K562 (cell line): Measurements from ENCODE around the gene CCDC28B. TPM values are rescaled to one million over a fixed set of nuclear protein-coding genes. Genes with fewer than 3 reads are reported as not detected.

Experiments used
- ATF7 ChIP-seq: fragments of 450-650 bp; IDR thresholded peaks from 2 replicates; pipeline ENCODE4 v1.7.1; 2014; ENCODE audit warnings: mild to moderate bottlenecking, moderate library complexity
- CBX3 ChIP-seq, 2 experiments: IDR thresholded peaks; 1 replicate in 1 of 2; 2 replicates in 1 of 2; pipeline ENCODE4 v1.6.1; 2012; ENCODE audit warnings: inconsistent platforms in 2 of 2, low read length in 2 of 2, borderline replicate concordance in 1 of 2, control low read depth in 1 of 2
- COPS2 ChIP-seq: fragments of 450-650 bp; conservative IDR thresholded peaks from 2 replicates; pipeline ENCODE4 v1.6.1; 2016; ENCODE audit warnings: mild to moderate bottlenecking, moderate library complexity
- CREBBP ChIP-seq: IDR thresholded peaks from one replicate; pipeline ENCODE4 v1.6.1; 2012; ENCODE audit warnings: low read depth, mild to moderate bottlenecking, control low read depth, inconsistent platforms, low read length
- HNRNPLL ChIP-seq: fragments of 200-400 bp; formaldehyde crosslinking; IDR thresholded peaks from 2 replicates; pipeline ENCODE4 v1.6.1; 2017; ENCODE audit warnings: low read length, low read depth, mild to moderate bottlenecking; ENCODE audit not compliant: poor library complexity, severe bottlenecking
- IRF2 ChIP-seq: sonication (generic); formaldehyde crosslinking; IDR thresholded peaks from 2 replicates; pipeline ENCODE4 v1.8.1; 2022; ENCODE audit warnings: mild to moderate bottlenecking, missing genetic modification reagents
- MAFF ChIP-seq: IDR thresholded peaks from 2 replicates; pipeline ENCODE4 v1.6.1; 2012; ENCODE audit warnings: low read length, improper control_type of control experiment
- MYC ChIP-seq, 2 experiments: fragments of 250-450 bp in 1 of 2; sonication (Bioruptor Pico) in 1 of 2; IDR thresholded peaks; 2 replicates each; pipeline versions ENCODE4 v1.5.1 to v1.6.1; 2012 to 2021; ENCODE audit warnings: low read depth in 2 of 2, borderline replicate concordance in 1 of 2, improper control_type of control experiment in 1 of 2, low read length in 1 of 2, mild to moderate bottlenecking in 1 of 2, moderate library complexity in 1 of 2
- U2AF1 ChIP-seq: fragments of 200-400 bp; formaldehyde crosslinking; optimal IDR thresholded peaks from 2 replicates; pipeline ENCODE3; 2017; ENCODE audit warnings: mild to moderate bottlenecking, low read depth, low read length, moderate library complexity
- polyA plus RNA-seq, 8 experiments: library from polyadenylated mRNA; depleted of rRNA in 4 of 8; stranded (reverse) in 5 of 8; unstranded in 3 of 8; fragments of >200 nt; fragmentation: Nextera tagmentation in 2 of 8; fragmentation: Illumina TruSeq in 1 of 8; extraction: Ambion mirVana in 2 of 8; extraction: Trizol in 1 of 8; gene quantifications; 2 replicates each; pipeline versions ENCODE4 v1.2.1 to v1.2.3, GENCODE V29; 2011 to 2014; ENCODE audit warnings: inconsistent platforms in 1 of 8, missing spikeins in 1 of 8
- total RNA-seq, 7 experiments: library from RNA; depleted of rRNA in 6 of 7; stranded (reverse); fragments of >200 nt in 6 of 7; fragmentation: Illumina TruSeq in 2 of 7; extraction: Trizol in 2 of 7; gene quantifications; 2 replicates each; pipeline versions ENCODE4 v1.2.1 to v1.2.3, GENCODE V29; 2011 to 2021; ENCODE audit warnings: low replicate concordance in 1 of 7
- TF ChIP-seq, protein P1 (sequence below): fragments of 250-450 bp; sonication (Bioruptor Pico); IDR thresholded peaks from 2 replicates; pipeline ENCODE4 v1.8.0; 2022; ENCODE audit warnings: moderate library complexity, mild to moderate bottlenecking, inconsistent platforms
- TF ChIP-seq, protein P2 (sequence below): sonication (generic); formaldehyde crosslinking; IDR thresholded peaks from 2 replicates; pipeline ENCODE4 v1.8.1; 2023; ENCODE audit warnings: mild to moderate bottlenecking, missing genetic modification reagents
- TF ChIP-seq, protein P3 (sequence below), 2 experiments: fragments of 450-650 bp; formaldehyde crosslinking in 1 of 2; IDR thresholded peaks; 2 replicates each; pipeline versions ENCODE4 v1.4.0 to v1.6.1; 2014 to 2020; ENCODE audit warnings: mild to moderate bottlenecking in 2 of 2, borderline replicate concordance in 1 of 2, low read depth in 1 of 2

Gene CCDC28B
- total and polyA plus RNA-seq, 9 of the 15 experiments (the other 6 are each of a cell fraction or from before 2014, with no cell fraction given): 5.7 to 54.5 (median 31.7) TPM

DNA sequence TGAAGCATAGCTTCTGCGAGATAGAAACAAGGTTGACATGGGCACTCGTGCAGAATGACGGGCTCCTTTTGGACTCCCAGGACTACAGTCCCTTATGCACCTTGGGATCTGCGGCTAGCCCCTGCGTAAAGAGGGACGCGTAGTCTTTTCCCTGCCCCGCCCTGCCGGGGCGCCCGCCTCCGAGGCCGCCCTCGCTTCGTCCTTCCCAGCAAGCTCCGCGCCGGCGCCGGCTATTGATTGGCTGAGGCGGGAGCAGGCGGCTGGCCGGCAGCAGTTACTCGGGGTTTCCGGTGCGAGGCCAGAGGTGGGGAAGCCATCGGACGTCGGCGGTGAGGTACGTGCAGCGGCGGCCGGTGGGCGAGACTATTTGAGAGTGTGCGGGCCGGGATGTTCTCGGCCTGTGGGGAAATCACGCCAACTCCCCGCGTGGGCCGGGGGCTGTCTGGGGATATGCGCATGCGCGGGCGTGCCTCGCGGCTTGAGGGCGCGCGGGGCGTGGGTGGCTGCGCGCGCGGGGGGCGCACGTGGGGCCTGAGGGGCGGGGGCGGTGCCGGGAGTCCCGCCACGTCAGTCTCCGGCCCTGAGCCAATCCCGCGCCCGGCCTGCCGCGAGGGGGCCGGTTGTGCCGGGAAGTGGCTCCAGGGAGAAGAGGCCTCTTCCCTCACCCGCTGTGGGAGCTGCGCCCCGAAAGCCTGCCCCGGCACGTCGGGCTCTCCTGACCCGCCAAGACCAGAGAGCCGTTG lies 20.8 kb upstream of the CCDC28B start, which contains the start of gene TXLNA (continued):
- TF ChIP-seq, protein P1, sequence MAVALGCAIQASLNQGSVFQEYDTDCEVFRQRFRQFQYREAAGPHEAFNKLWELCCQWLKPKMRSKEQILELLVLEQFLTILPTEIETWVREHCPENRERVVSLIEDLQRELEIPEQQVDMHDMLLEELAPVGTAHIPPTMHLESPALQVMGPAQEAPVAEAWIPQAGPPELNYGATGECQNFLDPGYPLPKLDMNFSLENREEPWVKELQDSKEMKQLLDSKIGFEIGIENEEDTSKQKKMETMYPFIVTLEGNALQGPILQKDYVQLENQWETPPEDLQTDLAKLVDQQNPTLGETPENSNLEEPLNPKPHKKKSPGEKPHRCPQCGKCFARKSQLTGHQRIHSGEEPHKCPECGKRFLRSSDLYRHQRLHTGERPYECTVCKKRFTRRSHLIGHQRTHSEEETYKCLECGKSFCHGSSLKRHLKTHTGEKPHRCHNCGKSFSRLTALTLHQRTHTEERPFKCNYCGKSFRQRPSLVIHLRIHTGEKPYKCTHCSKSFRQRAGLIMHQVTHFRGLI (CRISPR knock-in tag): 0 out of 2 replicates have a peak, but pooled peaks have one; percentile 2
- 0 out of 3 replicates have a peak, but pooled peaks of 1 of the 2 experiments have one; percentile 55 for TF ChIP-seq CBX3 (IDR thresholded peaks at IDR 0.05; ENCODE audit: borderline replicate concordance in 1 of 2, low read length in 2 of 2)
- TF ChIP-seq, protein P2, sequence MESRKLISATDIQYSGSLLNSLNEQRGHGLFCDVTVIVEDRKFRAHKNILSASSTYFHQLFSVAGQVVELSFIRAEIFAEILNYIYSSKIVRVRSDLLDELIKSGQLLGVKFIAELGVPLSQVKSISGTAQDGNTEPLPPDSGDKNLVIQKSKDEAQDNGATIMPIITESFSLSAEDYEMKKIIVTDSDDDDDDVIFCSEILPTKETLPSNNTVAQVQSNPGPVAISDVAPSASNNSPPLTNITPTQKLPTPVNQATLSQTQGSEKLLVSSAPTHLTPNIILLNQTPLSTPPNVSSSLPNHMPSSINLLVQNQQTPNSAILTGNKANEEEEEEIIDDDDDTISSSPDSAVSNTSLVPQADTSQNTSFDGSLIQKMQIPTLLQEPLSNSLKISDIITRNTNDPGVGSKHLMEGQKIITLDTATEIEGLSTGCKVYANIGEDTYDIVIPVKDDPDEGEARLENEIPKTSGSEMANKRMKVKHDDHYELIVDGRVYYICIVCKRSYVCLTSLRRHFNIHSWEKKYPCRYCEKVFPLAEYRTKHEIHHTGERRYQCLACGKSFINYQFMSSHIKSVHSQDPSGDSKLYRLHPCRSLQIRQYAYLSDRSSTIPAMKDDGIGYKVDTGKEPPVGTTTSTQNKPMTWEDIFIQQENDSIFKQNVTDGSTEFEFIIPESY (CRISPR knock-in tag): peak; percentile 68
- no peak for TF ChIP-seq CREBBP
- TF ChIP-seq IRF2 (CRISPR knock-in tag): no peak
- TF ChIP-seq, protein P3, sequence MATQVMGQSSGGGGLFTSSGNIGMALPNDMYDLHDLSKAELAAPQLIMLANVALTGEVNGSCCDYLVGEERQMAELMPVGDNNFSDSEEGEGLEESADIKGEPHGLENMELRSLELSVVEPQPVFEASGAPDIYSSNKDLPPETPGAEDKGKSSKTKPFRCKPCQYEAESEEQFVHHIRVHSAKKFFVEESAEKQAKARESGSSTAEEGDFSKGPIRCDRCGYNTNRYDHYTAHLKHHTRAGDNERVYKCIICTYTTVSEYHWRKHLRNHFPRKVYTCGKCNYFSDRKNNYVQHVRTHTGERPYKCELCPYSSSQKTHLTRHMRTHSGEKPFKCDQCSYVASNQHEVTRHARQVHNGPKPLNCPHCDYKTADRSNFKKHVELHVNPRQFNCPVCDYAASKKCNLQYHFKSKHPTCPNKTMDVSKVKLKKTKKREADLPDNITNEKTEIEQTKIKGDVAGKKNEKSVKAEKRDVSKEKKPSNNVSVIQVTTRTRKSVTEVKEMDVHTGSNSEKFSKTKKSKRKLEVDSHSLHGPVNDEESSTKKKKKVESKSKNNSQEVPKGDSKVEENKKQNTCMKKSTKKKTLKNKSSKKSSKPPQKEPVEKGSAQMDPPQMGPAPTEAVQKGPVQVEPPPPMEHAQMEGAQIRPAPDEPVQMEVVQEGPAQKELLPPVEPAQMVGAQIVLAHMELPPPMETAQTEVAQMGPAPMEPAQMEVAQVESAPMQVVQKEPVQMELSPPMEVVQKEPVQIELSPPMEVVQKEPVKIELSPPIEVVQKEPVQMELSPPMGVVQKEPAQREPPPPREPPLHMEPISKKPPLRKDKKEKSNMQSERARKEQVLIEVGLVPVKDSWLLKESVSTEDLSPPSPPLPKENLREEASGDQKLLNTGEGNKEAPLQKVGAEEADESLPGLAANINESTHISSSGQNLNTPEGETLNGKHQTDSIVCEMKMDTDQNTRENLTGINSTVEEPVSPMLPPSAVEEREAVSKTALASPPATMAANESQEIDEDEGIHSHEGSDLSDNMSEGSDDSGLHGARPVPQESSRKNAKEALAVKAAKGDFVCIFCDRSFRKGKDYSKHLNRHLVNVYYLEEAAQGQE (IDR thresholded peaks at IDR 0.05; ENCODE audit: borderline replicate concordance): peak; percentile 21
- TF ChIP-seq, protein P3 (CRISPR knock-in tag; IDR thresholded peaks at IDR 0.05; ENCODE audit: low read depth): peak; percentile 82
- TF ChIP-seq MYC (IDR thresholded peaks at IDR 0.05; ENCODE audit: low read depth, low read length): peak; percentile 98; the same call in 1 of the 2 replicates
- TF ChIP-seq MYC (CRISPR knock-in tag; IDR thresholded peaks at IDR 0.05; ENCODE audit: borderline replicate concordance, low read depth): peak; percentile 89
- TF ChIP-seq HNRNPLL: no peak
- no peak for TF ChIP-seq MAFF
- no peak for TF ChIP-seq COPS2
- peak; percentile 89 for TF ChIP-seq U2AF1
- peak; percentile 86 for TF ChIP-seq ATF7
